Upper lobe of left lung (tissue), 6 donors: Measurements from ENCODE around the gene ANO4. TPM values are rescaled to one million over a fixed set of nuclear protein-coding genes. Genes with fewer than 3 reads are reported as not detected.
A peak's percentile ranks its signal among the peaks of the same experiment; 100 is the strongest.

Experiments
- ATAC-seq, 2 donors: fragments of 200-7000 bp; cut with Tn5 transposase; one replicate each; pipeline ENCODE4 v1.9.1; 2022; ENCODE audit warnings: mild to moderate bottlenecking in 2 of 2, moderate library complexity in 2 of 2; ENCODE audit not compliant: low FRiP score in 2 of 2
- DNase-seq, 2 donors: peaks; one replicate each; pipeline ENCODE4 v3.0.0-alpha.2; 2019 to 2020
- H3K27ac ChIP-seq, 4 donors: fragments of 200-600 bp; sonication (generic); one replicate each; pipeline ENCODE4 v1.5.1; 2016 to 2019
- H3K27me3 ChIP-seq, 4 donors: fragments of 200-600 bp; sonication (generic); one replicate each; pipeline ENCODE4 v1.5.1; 2017 to 2019
- H3K36me3 ChIP-seq, 4 donors: fragments of 200-600 bp; sonication (generic); one replicate each; pipeline ENCODE4 v1.5.1; 2016 to 2019
- H3K4me1 ChIP-seq, 4 donors: fragments of 200-600 bp; sonication (generic); one replicate each; pipeline ENCODE4 v1.5.1; 2018 to 2019
- H3K4me3 ChIP-seq, 4 donors: fragments of 200-600 bp; sonication (generic); one replicate each; pipeline ENCODE4 v1.5.1; 2017 to 2019; ENCODE audit warnings: mild to moderate bottlenecking in 2 of 4, moderate library complexity in 1 of 4
- H3K9me3 ChIP-seq, 4 donors: fragments of 200-600 bp; sonication (generic); one replicate each; pipeline ENCODE4 v1.5.1; 2018 to 2019
- EP300 ChIP-seq, 4 donors: sonication (generic); formaldehyde crosslinking; IDR thresholded peaks; one replicate each; pipeline ENCODE4 v1.5.1; 2017; ENCODE audit warnings: antibody characterized with exemption in 4 of 4, control low read depth in 2 of 4
- POLR2A ChIP-seq, 4 donors: fragments of 450-650 bp; IDR thresholded peaks; one replicate each; pipeline ENCODE4 v1.5.1; 2016 to 2017; ENCODE audit warnings: antibody characterized with exemption in 4 of 4, mild to moderate bottlenecking in 2 of 4
- POLR2AphosphoS5 ChIP-seq, 2 donors: sonication (generic); formaldehyde crosslinking; IDR thresholded peaks; one replicate each; pipeline ENCODE4 v1.5.1; 2017; ENCODE audit warnings: antibody characterized with exemption in 2 of 2
- WGBS, 2 donors: methylation state at CpG; one replicate each; pipeline ENCODE4 v1.1.5; 2017 to 2018; 5-methylcytosine and 5-hydroxymethylcytosine counted together
- total RNA-seq, 6 donors: library from RNA; depleted of rRNA in 4 of 6; stranded (reverse); fragments of >200 nt in 4 of 6; gene quantifications; one replicate each; pipeline versions ENCODE4 v1.1.0 to v1.2.1, GENCODE V29; 2016 to 2021
- TF ChIP-seq, protein P1 (sequence below), 6 experiments: fragments of 450-650 bp in 4 of 6; fragments of 200-600 bp in 2 of 6; sonication (generic) in 2 of 6; IDR thresholded peaks; one replicate each; pipeline ENCODE4 v1.5.1; 2016 to 2019; ENCODE audit warnings: antibody characterized with exemption in 6 of 6
- donor health status: DM: no; HTN: no; CAD: no; lungs with moderate emphysema.
- donor health status: DM: no; HTN: yes; CAD: no; lungs with severe emphysema.

Gene ANO4
- total RNA-seq, 6 donors from 2014 or later, result 0.17 to 1.2 (median 0.30) TPM; not detected in 3

DNA sequence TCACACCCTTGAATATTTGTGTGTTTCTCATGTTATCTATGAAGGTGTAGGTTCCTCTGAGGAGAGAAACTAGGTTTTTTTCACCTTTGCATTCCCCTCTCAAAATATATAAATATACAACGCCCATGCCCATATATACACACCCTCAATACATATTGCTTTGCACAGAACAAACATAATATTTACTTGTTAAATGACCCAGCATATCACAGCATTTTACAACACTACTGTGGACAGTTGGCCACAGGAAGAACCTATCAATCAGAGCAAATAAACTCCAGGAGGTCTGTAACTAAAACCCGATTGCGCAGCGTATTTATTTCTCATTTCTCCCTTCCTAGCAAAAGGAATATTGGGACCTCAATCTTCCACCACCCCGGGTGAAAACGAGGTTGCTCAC, 219.4 kb downstream of the ANO4 start:
- H3K4me3 ChIP-seq, result no peak overlapping the region

DNA sequence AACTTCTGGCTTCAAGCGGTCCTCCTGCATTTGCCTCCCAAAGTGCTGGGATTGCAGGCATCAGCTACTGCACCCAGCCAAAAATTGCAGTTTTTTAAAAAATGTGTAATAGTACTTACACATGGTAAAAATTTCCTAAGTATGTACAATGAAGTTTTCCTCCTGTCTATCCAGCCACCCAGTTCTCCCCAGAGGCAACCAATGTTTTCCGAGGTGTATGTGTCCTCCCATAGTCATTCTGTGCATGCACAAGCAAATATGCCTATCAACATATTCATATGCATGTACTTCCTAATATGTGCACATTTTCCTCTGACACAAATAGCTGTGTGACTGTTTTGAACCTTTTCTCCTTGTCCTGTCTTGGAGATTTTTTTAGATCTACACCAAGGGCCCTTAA, 220.5 kb downstream of the ANO4 start:
- TF ChIP-seq EP300 (IDR thresholded peaks at IDR 0.05), result no peak
- TF ChIP-seq POLR2AphosphoS5 (IDR thresholded peaks at IDR 0.05), result no peak
- no peak for TF ChIP-seq POLR2A (IDR thresholded peaks at IDR 0.05)
- TF ChIP-seq, protein P1, sequence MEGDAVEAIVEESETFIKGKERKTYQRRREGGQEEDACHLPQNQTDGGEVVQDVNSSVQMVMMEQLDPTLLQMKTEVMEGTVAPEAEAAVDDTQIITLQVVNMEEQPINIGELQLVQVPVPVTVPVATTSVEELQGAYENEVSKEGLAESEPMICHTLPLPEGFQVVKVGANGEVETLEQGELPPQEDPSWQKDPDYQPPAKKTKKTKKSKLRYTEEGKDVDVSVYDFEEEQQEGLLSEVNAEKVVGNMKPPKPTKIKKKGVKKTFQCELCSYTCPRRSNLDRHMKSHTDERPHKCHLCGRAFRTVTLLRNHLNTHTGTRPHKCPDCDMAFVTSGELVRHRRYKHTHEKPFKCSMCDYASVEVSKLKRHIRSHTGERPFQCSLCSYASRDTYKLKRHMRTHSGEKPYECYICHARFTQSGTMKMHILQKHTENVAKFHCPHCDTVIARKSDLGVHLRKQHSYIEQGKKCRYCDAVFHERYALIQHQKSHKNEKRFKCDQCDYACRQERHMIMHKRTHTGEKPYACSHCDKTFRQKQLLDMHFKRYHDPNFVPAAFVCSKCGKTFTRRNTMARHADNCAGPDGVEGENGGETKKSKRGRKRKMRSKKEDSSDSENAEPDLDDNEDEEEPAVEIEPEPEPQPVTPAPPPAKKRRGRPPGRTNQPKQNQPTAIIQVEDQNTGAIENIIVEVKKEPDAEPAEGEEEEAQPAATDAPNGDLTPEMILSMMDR (IDR thresholded peaks at IDR 0.05), result no peak
- WGBS, 2 donors, result 82 to 98% methylated on average over 2 of the region's 2 CpGs
- no peaks in the 10 kb centered on the region for H3K36me3 ChIP-seq
- H3K27me3 ChIP-seq, result no peaks in the 10 kb centered on the region
- H3K27ac ChIP-seq, result no peak overlapping the region
- no peaks in the 10 kb centered on the region for H3K4me1 ChIP-seq
- DNase-seq (no peak), ATAC-seq (no peak)
- no peaks in the 10 kb centered on the region for H3K9me3 ChIP-seq
- no peak overlapping the region for H3K4me3 ChIP-seq

More for the DNA sequence above, 219.4 kb downstream of the ANO4 start:
- WGBS, 2 donors, result 86 to 88% methylated on average over 6 of the region's 6 CpGs
- H3K4me1 ChIP-seq, result no peaks in the 10 kb centered on the region
- no peaks in the 10 kb centered on the region for H3K36me3 ChIP-seq
- peaks cover 0 to 8% (median 5%) of the 10 kb centered on the region in 4 donors for H3K9me3 ChIP-seq
- TF ChIP-seq POLR2AphosphoS5 (IDR thresholded peaks at IDR 0.05), result no peak
- no peak for TF ChIP-seq EP300 (IDR thresholded peaks at IDR 0.05)
- no peak for TF ChIP-seq POLR2A (IDR thresholded peaks at IDR 0.05)
- TF ChIP-seq, protein P1 (IDR thresholded peaks at IDR 0.05), result no peak
- ATAC-seq, result no peak
- no peak overlapping the region for H3K27ac ChIP-seq
- no peak for DNase-seq
- H3K27me3 ChIP-seq, result no peaks in the 10 kb centered on the region

DNA sequence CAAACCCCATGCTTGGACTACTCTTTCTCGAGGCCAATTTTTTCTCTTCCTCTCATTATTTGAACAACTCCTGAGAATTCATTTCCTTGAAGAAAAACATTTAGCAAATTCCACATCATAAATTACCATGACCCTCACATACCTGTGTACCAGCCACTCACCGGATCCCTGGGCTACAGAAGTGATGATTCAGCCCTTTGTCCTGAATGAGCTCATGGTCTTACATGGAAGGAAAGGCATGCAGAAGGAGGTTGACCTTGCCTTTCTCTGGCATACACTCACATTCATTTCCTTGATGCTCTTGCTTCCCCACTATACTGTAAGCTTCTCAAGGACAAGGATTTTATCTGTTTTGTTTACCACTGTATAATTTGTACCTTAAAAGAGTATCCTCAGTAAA, 224.0 kb downstream of the ANO4 start:
- Histone ChIP-seq H3K4me1 (no peaks in the 10 kb centered on the region), H3K4me3 (no peak overlapping the region), H3K9me3 (no peaks in the 10 kb centered on the region), H3K27me3 (no peaks in the 10 kb centered on the region), H3K27ac (no peak overlapping the region), H3K36me3 (no peaks in the 10 kb centered on the region)
- no peak for TF ChIP-seq POLR2AphosphoS5 (IDR thresholded peaks at IDR 0.05)
- no peak for TF ChIP-seq EP300 (IDR thresholded peaks at IDR 0.05)
- TF ChIP-seq POLR2A (IDR thresholded peaks at IDR 0.05), result no peak
- TF ChIP-seq, protein P1 (IDR thresholded peaks at IDR 0.05), result no peak
- no peak for DNase-seq
- WGBS, 2 donors, result 48 to 63% methylated on average over 2 of the region's 2 CpGs
- ATAC-seq, result no peak

DNA sequence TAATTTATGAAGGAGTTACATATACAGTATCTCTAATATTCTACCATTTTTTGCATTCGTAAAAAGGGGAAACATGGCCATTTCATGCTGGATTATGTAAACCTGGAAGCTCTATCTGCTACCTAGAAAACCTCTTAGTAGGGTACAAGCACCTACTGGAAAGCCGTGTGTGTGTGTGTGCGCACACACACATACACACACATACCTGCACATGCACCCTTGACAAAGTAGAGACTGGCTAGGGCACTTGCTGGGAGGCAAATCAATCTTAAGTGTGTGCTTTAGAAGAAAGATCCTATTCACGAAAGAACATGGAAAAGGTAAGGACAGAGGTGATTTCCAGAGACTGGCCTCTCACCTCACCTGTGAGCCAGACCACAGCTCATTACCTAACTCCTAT, 224.6 kb downstream of the ANO4 start:
- TF ChIP-seq EP300 (IDR thresholded peaks at IDR 0.05) (peak in 1 of 4 donors; percentile 28), POLR2A (IDR thresholded peaks at IDR 0.05) (no peak)
- TF ChIP-seq, protein P1 (IDR thresholded peaks at IDR 0.05), result no peak
- ATAC-seq, result peak in 1 of 2 donors; percentile 64
- Histone ChIP-seq H3K27me3 (no peaks in the 10 kb centered on the region), H3K4me3 (no peak overlapping the region), H3K9me3 (no peaks in the 10 kb centered on the region), H3K27ac (no peak overlapping the region), H3K4me1 (no peaks in the 10 kb centered on the region), H3K36me3 (no peaks in the 10 kb centered on the region)
- WGBS, 2 donors, result 51 to 84% methylated on average over 4 of the region's 4 CpGs
- peak in 1 of 2 donors; percentile 40 for DNase-seq

DNA sequence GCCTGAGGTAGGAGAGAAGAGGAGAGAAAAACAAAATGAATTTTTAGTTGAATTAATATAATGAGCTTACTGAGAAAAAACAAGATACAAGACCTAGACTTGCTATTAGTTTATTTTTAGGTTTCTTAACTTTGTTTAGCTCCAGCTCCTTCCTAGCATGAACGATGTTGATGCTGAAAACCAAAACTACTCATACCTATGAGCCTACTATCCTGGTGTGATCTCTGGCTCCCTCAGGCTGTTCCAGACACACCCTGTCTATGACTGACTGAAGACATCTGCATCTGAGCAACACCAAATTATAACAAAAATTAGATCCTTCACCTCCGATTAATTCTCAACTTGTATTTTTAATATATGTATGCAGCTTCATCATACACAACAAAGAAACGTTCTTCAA, 225.1 kb downstream of the ANO4 start:
- DNase-seq (no peak), ATAC-seq (no peak)
- Histone ChIP-seq H3K4me1 (no peaks in the 10 kb centered on the region), H3K27ac (no peak overlapping the region), H3K9me3 (no peaks in the 10 kb centered on the region), H3K36me3 (no peaks in the 10 kb centered on the region), H3K4me3 (no peak overlapping the region), H3K27me3 (no peaks in the 10 kb centered on the region)
- no peak for TF ChIP-seq POLR2A (IDR thresholded peaks at IDR 0.05)
- no peak for TF ChIP-seq EP300 (IDR thresholded peaks at IDR 0.05)
- TF ChIP-seq, protein P1 (IDR thresholded peaks at IDR 0.05), result no peak
- no peak for TF ChIP-seq POLR2AphosphoS5 (IDR thresholded peaks at IDR 0.05)
- WGBS, 2 donors, result 76 to 85% methylated on average over 3 of the region's 3 CpGs
